ENCODE results near the gene TBC1D23.

DNA sequence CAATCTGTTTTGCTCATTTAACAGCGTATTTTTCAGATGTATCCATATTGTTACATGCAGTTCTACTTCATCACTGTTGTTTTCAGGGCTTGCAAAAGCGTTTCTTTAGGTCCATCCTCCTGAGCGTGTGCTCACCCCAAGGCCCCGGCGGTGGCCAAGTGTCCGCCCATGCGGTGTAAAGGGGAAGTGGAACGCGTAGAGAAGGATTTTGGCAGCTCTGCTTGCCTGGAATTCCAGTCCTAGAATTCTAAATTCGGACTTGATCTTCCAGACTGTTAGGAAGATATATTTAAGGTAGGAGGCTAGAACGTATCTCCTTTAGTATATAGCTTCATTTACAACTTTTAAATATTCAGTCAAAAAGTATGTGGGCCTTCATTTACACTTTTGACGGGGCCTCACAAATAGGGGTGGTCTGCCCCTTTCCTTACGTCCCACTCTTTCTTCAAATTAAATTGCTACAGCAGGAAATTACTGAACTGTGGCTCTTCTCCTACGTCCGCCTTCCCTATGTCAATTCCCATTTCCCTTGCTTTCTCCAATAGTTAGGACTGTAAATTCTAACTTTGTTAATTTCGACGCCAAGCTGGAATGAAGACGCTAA lies 609 bp upstream of the TBC1D23 start:
- no peak for TF ChIP-seq CTCF (IDR thresholded peaks at IDR 0.05; ENCODE audit: low read length)
- no peak for TF ChIP-seq EZH2 (IDR thresholded peaks at IDR 0.05; ENCODE audit: borderline replicate concordance, low read length)
